ENCODE data around the gene IFRD2.
A peak's percentile ranks its signal among the peaks of the same experiment; 100 is the strongest.

The IFRD2 gene, protein sequence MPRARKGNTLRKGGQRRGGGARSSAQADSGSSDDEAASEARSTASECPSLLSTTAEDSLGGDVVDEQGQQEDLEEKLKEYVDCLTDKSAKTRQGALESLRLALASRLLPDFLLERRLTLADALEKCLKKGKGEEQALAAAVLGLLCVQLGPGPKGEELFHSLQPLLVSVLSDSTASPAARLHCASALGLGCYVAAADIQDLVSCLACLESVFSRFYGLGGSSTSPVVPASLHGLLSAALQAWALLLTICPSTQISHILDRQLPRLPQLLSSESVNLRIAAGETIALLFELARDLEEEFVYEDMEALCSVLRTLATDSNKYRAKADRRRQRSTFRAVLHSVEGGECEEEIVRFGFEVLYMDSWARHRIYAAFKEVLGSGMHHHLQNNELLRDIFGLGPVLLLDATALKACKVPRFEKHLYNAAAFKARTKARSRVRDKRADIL

DNA sequence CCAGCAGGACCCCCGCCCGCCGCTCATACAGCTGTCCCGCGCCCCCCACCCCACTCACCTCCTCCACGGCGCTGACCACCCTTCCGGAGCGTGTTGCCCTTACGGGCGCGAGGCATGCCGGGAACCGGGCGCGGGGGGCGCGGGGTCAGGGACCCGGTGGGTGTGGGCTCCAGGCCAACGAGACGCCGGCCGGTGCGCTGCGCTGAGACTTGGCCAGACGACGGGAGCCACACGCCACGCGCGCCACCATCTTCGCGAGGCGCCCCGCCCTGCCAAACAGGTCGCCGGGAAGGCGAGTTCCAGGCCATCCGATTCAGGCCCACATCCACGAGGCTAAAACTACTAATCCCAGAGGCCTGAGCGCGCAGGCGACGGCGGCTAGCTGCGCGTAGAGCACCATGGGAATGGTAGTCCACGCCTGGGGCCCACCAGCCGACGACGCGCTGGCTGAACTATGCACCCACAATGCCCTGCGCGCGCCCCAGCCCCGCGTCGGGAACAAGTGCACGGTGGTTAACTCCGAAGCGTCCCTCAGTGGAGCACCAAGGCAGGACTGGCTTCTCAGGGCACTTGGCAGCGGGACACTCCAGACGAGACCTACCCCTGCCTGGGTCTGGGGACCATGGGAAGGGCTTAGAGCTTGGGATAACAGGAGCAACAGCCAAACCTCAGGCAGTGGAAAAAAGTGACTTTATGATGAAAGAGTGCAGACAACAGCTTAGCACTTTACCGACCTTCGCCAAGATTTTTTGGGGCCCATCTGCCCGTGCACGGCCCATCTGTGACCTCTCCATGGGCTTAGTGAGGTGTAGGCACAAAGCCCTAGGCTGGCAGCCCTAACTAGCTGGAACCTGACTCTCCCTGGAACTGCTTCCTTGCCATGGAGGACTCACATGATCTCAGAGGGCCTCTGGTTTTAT lies at the start of gene IFRD2:
IFRD2 (minus strand) TSS at position 271 of the 920 bp plus-strand sequence; CDS start at position 116, 155 bp downstream.
- peak; percentile 90 for DNase-seq

DNA sequence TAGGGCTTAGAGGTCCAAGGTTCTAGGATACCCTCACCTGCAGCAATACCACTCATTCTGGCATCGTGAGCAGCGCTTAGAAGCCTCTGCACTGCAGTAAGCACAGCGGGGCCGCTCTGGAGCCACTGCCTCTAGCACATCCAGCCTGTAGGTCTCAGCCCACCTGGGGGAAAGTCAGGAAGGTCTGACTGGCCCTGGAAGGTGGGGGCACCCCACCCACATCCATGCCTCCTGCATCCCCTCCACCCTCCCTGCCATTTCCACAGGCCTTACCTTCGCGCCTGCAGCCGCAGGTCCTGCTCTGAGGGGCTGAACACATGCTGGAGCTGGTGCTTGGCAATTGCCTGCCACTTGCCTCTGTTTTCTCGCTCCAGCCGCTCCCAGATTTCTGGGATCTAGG lies 49.3 kb upstream of the IFRD2 start:
- no peak for DNase-seq

DNA sequence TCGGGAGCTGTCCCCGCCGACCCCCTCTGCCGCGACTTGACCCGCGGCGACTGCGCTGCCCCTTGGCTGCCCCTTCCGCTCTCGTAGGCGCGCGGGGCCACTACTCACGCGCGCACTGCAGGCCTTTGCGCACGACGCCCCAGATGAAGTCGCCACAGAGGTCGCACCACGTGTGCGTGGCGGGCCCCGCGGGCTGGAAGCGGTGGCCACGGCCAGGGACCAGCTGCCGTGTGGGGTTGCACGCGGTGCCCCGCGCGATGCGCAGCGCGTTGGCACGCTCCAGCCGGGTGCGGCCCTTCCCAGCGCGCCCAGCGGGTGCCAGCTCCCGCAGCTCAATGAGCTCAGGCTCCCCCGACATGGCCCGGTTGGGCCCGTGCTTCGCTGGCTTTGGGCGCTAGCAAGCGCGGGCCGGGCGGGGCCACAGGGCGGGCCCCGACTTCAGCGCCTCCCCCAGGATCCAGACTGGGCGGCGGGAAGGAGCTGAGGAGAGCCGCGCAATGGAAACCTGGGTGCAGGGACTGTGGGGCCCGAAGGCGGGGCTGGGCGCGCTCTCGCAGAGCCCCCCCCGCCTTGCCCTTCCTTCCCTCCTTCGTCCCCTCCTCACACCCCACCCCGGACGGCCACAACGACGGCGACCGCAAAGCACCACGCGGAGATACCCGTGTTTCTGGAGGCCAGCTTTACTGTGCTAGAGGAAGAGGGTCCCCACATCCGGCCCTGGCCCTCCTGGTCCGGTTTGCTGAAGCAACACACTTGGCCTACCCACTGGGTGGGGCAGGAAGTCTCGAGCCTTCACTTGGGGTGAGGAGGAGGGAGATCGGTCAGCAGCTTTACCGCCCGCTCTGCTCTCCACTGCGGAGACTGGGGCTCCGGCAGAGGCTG lies 48.5 kb upstream of the IFRD2 start, which contains the start of gene RASSF1:
RASSF1 (minus strand) TSS at position 389 of the 882 bp plus-strand sequence; CDS start at position 358, 31 bp downstream.
- no peak for DNase-seq

DNA sequence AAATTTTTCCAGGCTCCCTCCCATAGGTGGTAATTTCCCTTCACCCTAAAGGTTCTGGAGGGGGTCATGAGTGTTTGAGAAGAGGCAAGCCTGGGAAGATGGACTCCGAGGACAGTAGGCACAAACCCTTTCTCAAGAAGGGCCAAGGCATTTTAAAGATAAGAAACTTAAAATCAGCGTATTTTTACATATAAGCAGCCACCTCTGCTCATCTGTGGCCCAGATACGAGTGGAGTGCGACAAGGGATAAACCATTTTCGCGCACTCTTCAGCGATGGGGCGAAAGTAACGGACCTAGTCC lies 47.9 kb upstream of the IFRD2 start:
- DNase-seq, result no peak

DNA sequence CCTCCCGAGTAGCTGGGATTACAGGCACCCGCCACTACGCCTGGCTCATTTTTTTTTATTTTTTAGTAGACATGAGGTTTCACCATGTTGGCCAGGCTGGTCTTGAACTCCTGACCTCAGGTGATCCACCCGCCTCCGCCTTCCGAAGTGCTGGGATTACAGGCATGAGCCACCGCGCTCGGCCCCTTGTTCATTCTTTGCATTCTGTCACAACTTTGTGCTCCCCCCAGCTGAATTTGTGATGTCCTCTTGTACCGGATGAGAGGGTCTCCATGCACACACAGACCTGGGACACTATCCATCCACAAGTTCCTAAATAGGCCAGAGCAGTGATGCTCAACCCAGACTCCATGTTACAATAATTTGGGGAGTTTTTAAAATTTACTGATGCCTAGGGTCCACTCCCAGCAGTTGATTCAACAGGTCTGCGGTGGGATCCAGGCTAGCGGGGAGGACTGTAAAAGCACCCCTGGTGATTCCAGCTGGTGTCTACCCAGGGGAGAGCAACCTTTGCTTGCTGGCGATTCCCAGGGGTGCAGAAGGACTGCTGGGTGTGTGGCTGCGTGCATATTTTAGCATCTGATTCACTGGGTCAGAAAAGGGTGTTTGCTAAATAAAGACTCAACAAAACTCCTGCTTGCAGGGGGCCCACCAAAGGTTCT lies 47.4 kb upstream of the IFRD2 start:
- no peak for DNase-seq

DNA sequence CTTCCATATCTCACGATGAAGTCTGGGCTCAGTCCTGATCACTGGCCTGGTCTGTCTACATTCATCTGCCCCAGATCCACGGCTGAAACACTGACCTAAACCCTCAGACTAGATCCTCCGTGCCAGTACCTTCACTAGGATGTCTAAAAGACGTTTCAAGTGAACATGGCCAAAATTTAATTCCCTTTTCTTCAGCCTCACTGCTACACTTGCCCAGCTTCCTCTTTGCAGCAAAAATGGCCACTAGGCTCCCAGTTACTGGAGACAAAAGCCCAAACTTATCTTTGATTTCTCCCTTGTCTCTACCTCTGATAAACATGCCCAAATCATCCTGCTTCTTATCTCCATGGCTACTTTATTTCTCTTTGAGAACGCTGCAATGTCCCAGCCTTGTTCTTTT lies 46.7 kb upstream of the IFRD2 start:
- no peak for DNase-seq

DNA sequence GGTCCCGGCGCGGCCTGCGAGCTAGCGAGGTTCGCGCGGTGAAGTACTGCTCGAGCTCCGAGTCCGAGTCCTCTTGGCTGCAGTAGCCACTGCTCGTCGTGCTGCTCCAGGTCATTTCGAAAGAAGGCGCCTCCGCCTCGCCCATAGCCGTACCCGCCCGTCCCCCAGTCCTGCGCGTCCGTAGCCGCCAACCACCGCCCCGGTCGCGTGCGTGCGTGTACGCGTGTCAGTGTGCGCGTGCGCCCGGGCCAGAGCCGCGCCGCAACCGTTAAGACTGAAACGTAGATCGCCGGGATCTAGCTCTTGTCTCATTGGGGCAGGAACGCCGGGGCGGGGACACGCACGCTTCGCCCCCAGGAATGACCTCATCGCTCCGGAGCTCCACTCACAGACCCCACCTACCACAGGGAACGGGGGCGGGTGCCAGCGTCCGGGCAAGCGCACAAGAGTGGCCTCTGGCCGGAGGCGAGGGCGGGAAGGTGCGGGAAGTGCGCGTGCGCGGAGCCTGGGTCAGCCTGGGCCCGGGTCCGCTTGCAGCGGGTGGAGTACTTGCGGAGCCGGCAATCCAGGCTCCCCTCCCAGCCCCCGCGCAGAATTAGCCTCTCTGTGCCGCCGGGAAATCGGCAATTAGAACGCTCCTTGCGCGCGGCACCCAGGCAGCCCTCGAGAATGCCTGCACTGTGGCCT lies 45.1 kb upstream of the IFRD2 start:
- peak; percentile 87 for DNase-seq

DNA sequence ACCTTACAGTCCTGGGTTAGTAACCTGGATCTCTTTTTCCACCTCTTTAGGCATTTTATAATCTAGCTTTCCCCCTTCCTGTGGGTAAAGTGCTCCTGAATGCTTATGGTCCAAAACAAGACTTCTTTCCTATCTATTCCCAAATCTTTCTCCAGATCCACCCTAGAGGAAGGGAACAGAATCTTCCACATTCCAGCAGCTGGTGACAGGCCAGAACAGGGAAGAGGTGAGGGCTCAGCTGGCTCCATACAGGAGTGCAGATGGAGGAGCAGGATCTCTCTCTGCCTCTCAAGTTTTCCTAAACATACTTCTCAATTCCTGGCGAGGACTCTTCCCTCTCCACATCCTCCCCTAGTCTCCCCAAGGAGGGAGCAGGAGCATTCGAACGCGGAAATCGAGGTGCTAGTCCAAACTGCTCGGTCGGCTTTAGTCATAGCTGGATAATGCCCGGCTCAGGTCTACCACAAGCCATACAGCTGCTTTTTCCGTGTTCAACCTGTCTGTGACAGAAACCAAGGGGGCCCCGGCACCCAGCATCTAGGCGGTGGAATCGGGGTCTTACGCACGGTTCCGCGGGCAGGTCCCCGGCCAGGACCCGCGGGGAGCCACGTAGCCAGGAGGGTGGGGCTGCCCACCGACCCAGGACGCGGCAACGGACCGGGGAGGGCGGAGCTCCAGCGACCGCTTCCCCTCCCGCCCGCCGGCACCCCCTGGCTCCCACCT lies 44.4 kb upstream of the IFRD2 start:
- no peak for DNase-seq

DNA sequence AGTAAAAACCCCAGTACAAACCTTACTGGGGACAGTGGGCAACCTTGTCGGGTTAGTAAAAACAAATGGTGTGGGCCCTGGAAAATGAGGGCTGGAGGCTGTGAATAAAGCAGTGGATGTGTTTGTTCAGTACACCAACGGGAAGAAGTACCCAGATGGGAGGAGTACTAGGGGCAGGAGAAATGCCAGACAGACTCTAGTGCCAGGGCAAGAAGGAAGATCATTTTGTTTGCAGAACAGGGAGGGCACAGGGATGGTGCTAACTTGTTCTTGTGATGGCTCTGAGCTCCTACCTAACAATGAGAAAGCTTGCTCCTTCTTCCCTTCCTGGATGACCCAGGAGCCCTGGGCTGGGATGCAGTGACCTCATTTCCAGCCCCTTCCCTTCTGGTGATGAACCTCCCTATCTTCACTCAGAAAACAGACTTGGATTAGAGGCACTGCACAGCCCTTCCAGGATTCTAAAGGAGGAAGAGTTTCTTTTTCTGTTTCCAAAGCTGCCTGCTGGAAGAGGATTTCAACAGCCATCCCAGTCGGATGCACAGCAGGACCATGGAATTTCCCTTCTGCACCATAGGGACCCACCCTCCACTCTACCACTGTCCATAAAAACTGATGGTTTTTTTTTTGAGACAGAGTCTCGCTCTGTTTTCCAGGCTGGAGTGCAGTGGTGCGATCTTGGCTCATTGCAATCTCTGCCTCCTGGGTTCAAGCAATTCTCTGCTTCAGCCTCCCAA lies 42.3 kb upstream of the IFRD2 start:
- no peak for DNase-seq

DNA sequence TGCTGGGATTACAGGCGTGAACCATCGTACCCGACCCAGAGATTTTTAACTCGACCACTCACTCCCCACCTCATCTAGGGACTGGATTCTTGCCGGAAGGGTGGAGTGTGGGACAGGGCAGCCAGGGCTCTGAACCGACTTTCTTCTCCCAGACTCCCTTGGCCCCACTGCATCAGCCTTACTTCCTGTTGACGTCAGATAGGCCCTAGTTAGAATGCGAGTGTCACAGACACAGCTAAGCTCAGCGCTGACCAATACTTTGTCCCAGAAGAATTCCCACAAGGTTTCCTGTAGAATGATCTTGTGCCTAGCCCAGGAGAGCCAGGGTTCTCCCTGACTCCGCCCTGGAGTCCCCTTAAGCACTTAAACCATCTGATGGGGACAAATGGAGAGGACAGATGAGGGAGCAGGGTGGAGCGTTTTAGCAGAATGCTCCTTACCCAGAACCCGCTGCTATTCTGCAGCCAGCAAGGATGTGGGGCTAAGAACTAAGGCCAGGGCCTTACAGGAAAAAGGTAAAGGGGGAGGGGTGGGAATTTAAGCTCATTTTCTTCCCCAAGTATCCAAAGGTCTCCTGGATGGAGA lies 41.6 kb upstream of the IFRD2 start:
- no peak for DNase-seq

DNA sequence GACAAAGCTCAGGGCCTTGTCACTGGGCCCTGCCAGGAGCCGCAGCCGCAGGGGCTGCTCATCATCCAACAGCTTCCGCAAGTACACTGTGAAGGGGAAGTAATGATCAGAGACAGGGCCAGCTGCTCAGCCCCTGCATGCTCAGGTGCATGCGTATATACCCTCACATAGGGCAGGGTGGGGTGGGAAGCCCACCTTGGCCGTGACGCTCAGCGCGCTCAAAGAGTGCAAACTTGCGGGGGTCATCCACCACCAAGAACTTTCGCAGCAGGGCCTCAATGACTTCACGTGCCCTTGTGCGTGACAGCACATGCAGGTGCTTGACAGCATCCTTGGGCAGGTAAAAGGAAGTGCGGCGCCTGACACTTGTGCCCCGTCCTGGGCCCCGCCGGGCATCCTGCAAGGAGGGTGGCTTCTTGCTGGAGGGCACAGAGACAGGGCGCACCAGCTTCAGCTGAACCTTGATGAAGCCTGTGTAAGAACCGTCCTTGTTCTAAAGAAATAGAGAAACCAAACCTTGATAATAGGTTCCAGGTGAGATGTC lies 39.2 kb upstream of the IFRD2 start:
- DNase-seq, result no peak

DNA sequence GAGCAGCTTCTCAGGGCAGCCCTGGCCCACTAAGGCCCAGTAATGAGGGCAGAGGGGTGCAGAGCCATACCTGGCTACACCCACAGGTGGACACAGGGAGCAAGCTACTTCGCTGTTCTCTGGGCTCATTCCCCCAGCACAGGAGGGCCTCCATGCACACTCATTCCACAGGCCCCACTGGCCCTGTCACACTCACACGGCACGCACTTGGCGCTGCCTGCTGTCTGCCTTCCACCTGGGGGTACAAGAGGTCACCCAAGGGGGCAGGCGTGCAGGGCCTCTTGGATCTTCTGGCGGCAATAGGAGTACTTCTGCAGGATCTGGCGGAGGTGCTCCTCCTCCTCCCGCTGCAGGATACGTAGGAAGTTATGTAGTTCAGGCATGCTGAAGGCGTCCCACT lies 38.1 kb upstream of the IFRD2 start:
- DNase-seq, result no peak

DNA sequence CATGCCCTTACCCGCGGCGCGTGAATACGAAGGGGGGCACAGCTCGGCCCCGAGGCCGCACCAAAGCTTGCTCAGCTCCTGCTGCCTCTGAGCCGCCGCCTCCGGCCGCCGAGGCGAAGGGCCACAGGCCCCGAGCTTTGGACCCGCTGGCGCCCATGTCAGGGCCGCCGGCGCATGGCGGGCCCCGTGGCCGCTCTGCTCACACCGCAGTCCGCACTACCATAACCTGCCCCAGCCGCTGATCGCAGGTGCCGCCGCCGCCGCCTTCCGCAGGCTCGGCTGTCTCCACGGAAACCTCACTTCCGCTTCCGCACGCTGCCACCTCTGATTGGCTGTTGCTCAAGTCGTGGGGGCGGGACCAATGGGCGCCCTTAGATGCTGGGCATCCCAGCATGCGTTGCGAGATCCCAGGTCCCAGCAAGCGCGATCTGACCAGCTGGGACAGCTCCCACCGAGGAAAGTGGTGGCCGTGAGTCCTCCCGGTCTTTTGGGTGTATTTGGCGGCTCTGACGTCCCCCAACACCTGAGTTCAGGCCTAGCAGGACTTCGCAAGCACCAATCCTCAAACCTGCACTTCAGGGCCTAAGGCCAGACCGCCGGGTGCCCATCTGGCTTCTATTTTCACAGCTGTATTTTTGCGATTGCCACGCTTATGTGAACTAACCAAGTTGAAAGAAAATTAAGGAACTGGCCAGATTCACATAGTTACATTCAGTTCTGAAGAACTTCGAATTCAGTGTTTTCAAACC lies 35.9 kb upstream of the IFRD2 start, which contains the start of gene TUSC2:
TUSC2 (minus strand) TSS at position 281 of the 749 bp plus-strand sequence; CDS start at position 157, 124 bp downstream.
- peak; percentile 82 for DNase-seq

DNA sequence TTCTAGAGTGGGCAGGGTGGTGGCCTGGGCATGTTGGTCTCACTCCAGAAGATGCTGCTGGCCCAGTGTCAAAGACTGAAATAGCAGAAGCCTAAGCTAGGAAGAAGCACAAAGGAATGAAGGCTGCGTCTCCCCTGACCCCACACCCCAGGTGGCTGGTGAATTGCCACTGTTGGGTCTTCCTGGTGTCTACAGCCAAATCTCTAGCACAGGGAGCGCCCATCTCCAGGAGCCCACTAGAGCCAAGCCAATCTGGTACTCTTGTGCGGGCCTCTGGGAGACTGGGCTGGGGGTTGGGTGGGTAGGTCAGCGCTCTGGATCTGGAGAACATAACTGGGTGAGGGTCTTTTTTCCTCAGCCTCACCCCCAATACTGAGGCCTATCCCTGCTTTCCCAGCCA lies 34.9 kb upstream of the IFRD2 start:
- DNase-seq, result no peak

DNA sequence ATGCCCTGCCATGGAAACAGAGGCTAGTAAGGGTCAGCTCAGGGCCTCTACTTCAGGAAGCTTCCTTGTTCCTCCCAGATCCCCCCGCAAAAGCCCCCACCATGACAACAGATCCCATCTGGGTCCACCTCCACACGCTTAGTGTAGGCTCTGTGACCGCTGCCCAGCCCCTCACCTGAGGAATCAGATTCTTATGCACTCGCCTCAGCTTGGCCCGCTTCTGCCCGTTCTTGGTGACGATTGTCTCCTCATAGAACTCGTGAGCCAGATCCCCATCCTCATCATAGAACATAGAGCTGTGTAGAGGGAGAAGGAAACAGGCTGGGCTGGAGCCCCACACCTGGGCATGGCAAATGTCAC lies 33.9 kb upstream of the IFRD2 start:
- DNase-seq, result no peak

DNA sequence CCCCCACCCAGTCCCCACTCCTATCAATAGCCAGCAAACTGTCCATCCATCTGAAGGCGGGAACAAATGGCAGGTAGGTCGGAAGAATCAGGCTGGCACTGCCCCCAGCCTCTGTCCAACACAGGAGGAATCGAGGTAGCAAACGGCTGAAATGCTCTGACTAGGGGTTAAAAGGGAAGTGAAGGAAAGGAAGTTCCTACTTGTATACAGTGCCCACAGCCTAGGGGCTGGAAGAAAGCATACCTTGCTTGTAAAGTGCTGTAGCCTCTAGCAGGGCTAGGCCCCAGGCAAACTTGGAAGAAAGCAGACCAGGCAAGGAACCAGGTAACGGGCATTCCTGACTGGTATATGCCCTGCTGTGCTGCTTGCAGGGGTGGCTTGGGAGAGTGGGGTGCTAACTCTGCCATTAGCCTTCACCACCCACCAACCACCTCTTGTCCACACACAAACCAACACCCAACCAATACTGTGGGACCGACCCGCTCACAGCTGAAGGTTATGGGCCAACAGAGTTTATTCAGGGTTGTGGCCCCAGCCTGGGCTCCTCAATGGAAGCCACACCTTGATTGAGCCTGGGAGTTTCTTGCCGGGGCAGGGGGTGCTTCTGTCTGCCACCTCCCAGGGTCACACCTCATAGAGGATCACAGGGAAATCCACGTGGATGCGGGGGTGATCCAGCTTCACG lies 33.4 kb upstream of the IFRD2 start:
- no peak for DNase-seq

DNA sequence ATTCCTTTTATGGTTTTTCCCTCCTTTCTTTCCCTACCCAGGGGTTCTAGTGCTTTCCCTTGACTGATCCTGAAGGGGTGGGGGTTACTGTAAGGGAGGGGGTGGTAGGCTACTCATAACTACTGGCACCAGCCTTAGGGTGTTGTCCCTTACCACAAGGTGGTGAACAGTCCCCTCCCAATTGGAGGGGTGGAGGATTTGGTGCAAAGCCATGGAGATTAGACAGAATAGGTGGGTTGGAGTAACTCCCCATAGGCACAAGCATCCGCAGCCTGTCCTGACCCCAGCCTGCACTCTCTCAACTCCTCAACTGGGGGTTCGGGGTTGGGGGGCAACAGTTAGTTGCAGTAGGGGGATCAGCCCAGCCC lies 32.9 kb upstream of the IFRD2 start:
- DNase-seq, result no peak
